HEK293 (cell line): ENCODE measurements around the gene NIPBL.
"Not testable (repeated sequence)": the region's sequence is repeated elsewhere in the genome, so short reads cannot be mapped to it uniquely, and the experiment has no call there.

Experiments
- CTCF ChIA-PET: fragments of 350-600 bp; formaldehyde crosslinking; extraction: SDS; loops from one replicate; lab custom pipeline; 2021; ENCODE audit warnings: antibody characterized with exemption; lab: Yijun Ruan, JAX
- POLR2A ChIA-PET: fragments of 300-600 bp; formaldehyde crosslinking; extraction: SDS; loops from one replicate; lab custom pipeline; 2020; ENCODE audit warnings: antibody characterized with exemption, inconsistent platforms; lab: Yijun Ruan, JAX
- H3K27ac ChIP-seq: fragments of 200-500 bp; sonication (Bioruptor generic); 2 replicates; pipeline ENCODE4 v1.5.1; 2014; ENCODE audit warnings: low read depth, low read length, control low read depth, inconsistent platforms; ENCODE audit errors: extremely low read depth
- H3K36me3 ChIP-seq, 2 experiments: fragments of 200-500 bp in 1 of 2; sonication (Bioruptor generic) in 1 of 2; 1 replicate in 1 of 2; 2 replicates in 1 of 2; pipeline ENCODE4 v1.5.1; 2014 to 2017; ENCODE audit warnings: inconsistent platforms in 2 of 2, low read length in 2 of 2; ENCODE audit not compliant: control insufficient read depth in 2 of 2, insufficient read depth in 1 of 2
- H3K4me1 ChIP-seq: fragments of 200-500 bp; sonication (Bioruptor generic); 2 replicates; pipeline ENCODE4 v1.5.1; 2014; ENCODE audit warnings: mild to moderate bottlenecking, low read length, inconsistent platforms; ENCODE audit not compliant: control insufficient read depth, insufficient read depth
- H3K4me3 ChIP-seq: 2 replicates; pipeline ENCODE4 v1.5.1; 2011; ENCODE audit warnings: low read depth, mild to moderate bottlenecking, control low read depth, low read length, moderate library complexity
- H3K9me3 ChIP-seq: fragments of 200-500 bp; sonication (Bioruptor generic); 2 replicates; pipeline ENCODE4 v1.5.1; 2014; ENCODE audit warnings: low read depth, low read length, inconsistent platforms; ENCODE audit not compliant: control insufficient read depth, insufficient read depth
- BCL11A ChIP-seq: fragments of 450-650 bp; formaldehyde crosslinking; IDR thresholded peaks from 2 replicates; pipeline ENCODE4 v1.5.1; 2016; ENCODE audit warnings: low read depth, missing biosample characterization, missing genetic modification characterization
- KLF8 ChIP-seq: fragments of 450-650 bp; formaldehyde crosslinking; IDR thresholded peaks from 2 replicates; pipeline ENCODE4 v1.5.1; 2016; ENCODE audit warnings: missing biosample characterization, missing genetic modification characterization
- SP7 ChIP-seq: fragments of 450-650 bp; formaldehyde crosslinking; IDR thresholded peaks from 2 replicates; pipeline ENCODE4 v1.5.1; 2016; ENCODE audit warnings: missing biosample characterization, missing genetic modification characterization
- ZNF366 ChIP-seq: fragments of 450-650 bp; formaldehyde crosslinking; conservative IDR thresholded peaks from 2 replicates; pipeline ENCODE4 v1.5.1; 2016; ENCODE audit warnings: missing biosample characterization, missing genetic modification characterization
- ZNF654 ChIP-seq: fragments of 450-650 bp; formaldehyde crosslinking; IDR thresholded peaks from 2 replicates; pipeline ENCODE4 v1.5.1; 2016; ENCODE audit warnings: low read depth, missing biosample characterization, missing genetic modification characterization
- ZNF777 ChIP-seq: fragments of 450-650 bp; formaldehyde crosslinking; IDR thresholded peaks from 2 replicates; pipeline ENCODE4 v1.5.1; 2017; ENCODE audit warnings: missing biosample characterization, missing genetic modification characterization, borderline replicate concordance
- ZNF843 ChIP-seq: fragments of 450-650 bp; formaldehyde crosslinking; IDR thresholded peaks from 2 replicates; pipeline ENCODE4 v1.5.1; 2016; ENCODE audit warnings: missing biosample characterization, missing genetic modification characterization
- TF ChIP-seq, protein P1 (sequence below): fragments of 450-650 bp; formaldehyde crosslinking; IDR thresholded peaks from 2 replicates; pipeline ENCODE4 v1.5.1; 2017; ENCODE audit warnings: missing biosample characterization, missing genetic modification characterization
- TF ChIP-seq, protein P2 (sequence below): fragments of 450-650 bp; formaldehyde crosslinking; IDR thresholded peaks from 2 replicates; pipeline ENCODE4 v1.5.1; 2016; ENCODE audit warnings: missing biosample characterization, missing genetic modification characterization

NIPBL gene

DNA sequence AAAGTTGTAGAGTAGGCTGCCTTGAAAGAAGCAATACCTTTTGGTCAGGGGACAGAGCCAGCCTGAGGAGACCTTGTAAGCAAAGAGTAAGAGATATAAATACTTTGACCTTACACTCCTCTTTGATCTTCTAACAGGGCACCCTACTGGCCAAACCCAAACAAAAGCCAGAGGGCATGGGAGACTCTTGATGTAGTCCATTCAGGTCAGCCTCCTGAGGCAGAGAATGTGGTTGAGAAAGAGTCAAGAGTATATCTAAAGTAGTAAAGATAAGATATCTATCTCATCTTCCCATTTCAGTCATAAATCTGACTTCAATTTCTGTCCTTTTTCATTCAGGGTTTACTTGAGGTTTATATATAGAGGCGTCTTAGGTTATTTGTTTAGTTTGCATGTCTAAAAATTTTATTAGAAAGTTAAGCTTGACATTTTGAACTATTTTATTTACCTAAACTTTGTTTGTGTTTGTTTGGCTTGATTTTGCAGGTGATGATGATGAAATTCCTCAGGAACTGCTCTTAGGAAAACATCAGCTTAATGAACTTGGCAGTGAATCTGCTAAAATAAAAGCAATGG, 125.7 kb downstream of the NIPBL start (continued):
- TF ChIP-seq ZNF843 (tag by site-specific recombination) (peak; percentile 77), BCL11A (tag by site-specific recombination) (no peak), KLF8 (tag by site-specific recombination) (0 out of 2 replicates have a peak, but pooled peaks have one; percentile 17)
- TF ChIP-seq, protein P1, sequence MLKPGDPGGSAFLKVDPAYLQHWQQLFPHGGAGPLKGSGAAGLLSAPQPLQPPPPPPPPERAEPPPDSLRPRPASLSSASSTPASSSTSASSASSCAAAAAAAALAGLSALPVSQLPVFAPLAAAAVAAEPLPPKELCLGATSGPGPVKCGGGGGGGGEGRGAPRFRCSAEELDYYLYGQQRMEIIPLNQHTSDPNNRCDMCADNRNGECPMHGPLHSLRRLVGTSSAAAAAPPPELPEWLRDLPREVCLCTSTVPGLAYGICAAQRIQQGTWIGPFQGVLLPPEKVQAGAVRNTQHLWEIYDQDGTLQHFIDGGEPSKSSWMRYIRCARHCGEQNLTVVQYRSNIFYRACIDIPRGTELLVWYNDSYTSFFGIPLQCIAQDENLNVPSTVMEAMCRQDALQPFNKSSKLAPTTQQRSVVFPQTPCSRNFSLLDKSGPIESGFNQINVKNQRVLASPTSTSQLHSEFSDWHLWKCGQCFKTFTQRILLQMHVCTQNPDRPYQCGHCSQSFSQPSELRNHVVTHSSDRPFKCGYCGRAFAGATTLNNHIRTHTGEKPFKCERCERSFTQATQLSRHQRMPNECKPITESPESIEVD (tag by site-specific recombination), result peak; percentile 45; the same call in 1 of the 2 replicates

DNA sequence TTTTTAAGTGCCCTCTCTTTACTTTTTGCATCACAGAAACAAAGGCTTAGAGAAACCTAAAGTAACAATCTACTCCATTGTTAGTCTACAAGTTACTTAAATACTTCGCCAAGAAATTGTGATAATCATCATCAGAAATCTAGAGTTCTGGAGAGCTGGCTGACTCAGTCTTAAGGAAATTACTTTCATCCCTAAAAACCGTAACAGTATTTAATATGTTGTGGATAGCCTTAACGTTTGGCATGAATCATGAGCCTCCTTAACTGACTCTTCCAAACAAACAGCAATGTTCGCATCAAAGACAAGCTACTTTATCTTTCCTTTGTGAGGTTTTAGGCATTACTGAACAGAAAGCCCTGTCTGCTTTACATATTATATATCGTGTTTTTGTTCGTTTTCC, 128.7 kb downstream of the NIPBL start:
- Histone ChIP-seq H3K36me3 (peaks cover 45 to 56% of the 10 kb centered on the region in 2 experiments), H3K27ac (no peak overlapping the region), H3K4me1 (peaks cover 11% of the 10 kb centered on the region; the same call in 1 of the 2 replicates)
- ChIA-PET CTCF (interaction anchor here (0.5 to 5.9 kb wide), 38 partner anchors 8 to 1329 kb away, joined by 3 to 48 read pairs (median 4); partner anchors contain the start of gene NIPBL), POLR2A (no interaction called here)
- TF ChIP-seq, protein P1 (tag by site-specific recombination), result peak; percentile 41
- no peak for TF ChIP-seq ZNF366 (tag by site-specific recombination)
- TF ChIP-seq, all 188 proteins: peak for 1
- H3K9me3 ChIP-seq, result no peaks in the 10 kb centered on the region
- no peak overlapping the region for H3K4me3 ChIP-seq

DNA sequence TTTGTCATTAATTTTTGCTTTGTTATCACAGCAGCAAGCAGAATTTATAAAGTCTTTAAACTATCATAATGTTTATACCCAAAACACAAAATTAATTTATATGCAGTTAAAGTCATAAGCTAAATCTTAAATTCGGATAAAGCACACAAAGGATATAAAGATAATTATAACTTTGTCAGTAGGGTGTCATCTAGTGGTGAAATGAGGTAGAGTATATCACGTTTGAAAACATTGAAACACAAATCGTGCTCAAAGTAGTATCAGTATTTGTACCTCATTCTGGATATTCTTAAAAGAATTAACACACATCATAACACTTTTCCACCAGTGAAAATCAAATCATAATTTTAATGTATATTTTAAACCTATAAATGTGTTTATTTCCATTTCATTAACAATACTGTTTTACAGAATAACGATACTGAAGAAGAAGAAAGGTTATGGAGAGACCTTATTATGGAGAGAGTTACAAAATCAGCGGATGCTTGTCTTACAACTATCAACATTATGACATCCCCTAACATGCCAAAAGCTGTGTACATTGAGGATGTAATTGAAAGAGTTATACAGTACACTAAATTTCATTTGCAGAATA, 129.5 kb downstream of the NIPBL start:
- peaks cover 40 to 57% of the 10 kb centered on the region in 2 experiments for H3K36me3 ChIP-seq
- no peaks in the 10 kb centered on the region for H3K9me3 ChIP-seq
- peaks cover 11% of the 10 kb centered on the region; the same call in 1 of the 2 replicates for H3K4me1 ChIP-seq
- H3K4me3 ChIP-seq, result no peak overlapping the region
- CTCF ChIA-PET, result interaction anchor here (0.6 to 5.9 kb wide), 34 partner anchors 9 to 1329 kb away, joined by 3 to 48 read pairs (median 4); partner anchors contain the start of gene NIPBL
- TF ChIP-seq ZNF777 (no peak), SP7 (tag by site-specific recombination) (0 out of 2 replicates have a peak, but pooled peaks have one; percentile 20), ZNF654 (tag by site-specific recombination) (peak; percentile 82)
- TF ChIP-seq, protein P2, sequence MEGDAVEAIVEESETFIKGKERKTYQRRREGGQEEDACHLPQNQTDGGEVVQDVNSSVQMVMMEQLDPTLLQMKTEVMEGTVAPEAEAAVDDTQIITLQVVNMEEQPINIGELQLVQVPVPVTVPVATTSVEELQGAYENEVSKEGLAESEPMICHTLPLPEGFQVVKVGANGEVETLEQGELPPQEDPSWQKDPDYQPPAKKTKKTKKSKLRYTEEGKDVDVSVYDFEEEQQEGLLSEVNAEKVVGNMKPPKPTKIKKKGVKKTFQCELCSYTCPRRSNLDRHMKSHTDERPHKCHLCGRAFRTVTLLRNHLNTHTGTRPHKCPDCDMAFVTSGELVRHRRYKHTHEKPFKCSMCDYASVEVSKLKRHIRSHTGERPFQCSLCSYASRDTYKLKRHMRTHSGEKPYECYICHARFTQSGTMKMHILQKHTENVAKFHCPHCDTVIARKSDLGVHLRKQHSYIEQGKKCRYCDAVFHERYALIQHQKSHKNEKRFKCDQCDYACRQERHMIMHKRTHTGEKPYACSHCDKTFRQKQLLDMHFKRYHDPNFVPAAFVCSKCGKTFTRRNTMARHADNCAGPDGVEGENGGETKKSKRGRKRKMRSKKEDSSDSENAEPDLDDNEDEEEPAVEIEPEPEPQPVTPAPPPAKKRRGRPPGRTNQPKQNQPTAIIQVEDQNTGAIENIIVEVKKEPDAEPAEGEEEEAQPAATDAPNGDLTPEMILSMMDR (tag by site-specific recombination), result peak; percentile 48; the same call in 1 of the 2 replicates
- H3K27ac ChIP-seq, result no peak overlapping the region
- POLR2A ChIA-PET, result no interaction called here

DNA sequence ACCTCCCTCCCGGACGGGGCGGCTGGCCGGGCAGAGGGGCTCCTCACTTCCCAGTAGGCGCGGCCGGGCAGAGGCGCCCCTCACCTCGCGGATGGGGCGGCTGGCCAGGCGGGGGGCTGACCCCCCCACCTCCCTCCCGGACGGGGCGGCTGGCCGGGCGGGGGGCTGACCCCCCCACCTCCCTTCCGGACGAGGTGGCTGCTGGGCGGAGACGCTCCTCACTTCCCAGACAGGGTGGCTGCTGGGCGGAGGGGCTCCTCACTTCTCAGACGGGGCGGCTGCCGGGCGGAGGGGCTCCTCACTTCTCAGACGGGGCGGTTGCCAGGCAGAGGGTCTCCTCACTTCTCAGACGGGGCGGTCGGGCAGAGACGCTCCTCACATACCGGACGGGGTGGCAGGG, 136.6 kb downstream of the NIPBL start:
- peaks cover 39 to 51% of the 10 kb centered on the region in 2 experiments for H3K36me3 ChIP-seq
- H3K27ac ChIP-seq, CTCF ChIA-PET, H3K4me1 ChIP-seq, H3K9me3 ChIP-seq, POLR2A ChIA-PET, H3K4me3 ChIP-seq: not testable (repeated sequence)
